Hematopoietic multipotent progenitor cell treated with erythropoietin and hydrocortisone succinate and interleukin-3 and kit ligand, for 15 days (in vitro differentiated cells): ENCODE measurements around the gene GRK7.
"Not testable (repeated sequence)": the region's sequence is repeated elsewhere in the genome, so short reads cannot be mapped to it uniquely, and the experiment has no call there.

Experiments used
- DNase-seq: peaks from one replicate; pipeline ENCODE4 v3.0.0-alpha.2; 2015; ENCODE audit warnings: low spot score

The GRK7 gene

GRCh38 chr3:141795741-141796080, 32.5 kb downstream of the GRK7 start:
- no peak for DNase-seq

- peak; percentile 12 for DNase-seq
These were observed 33.1 kb downstream of the GRK7 start for GRCh38 chr3:141796081-141796888.

GRCh38 chr3:141796889-141797781, 33.9 kb downstream of the GRK7 start:
- DNase-seq: no peak

GRCh38 chr3:141797819-141798447, 34.7 kb downstream of the GRK7 start:
- no peak for DNase-seq

GRCh38 chr3:141798448-141798845, 35.2 kb downstream of the GRK7 start:
- no peak for DNase-seq

- DNase-seq: no peak
These were observed 39.3 kb downstream of the GRK7 start for GRCh38 chr3:141802316-141803077.

- DNase-seq: not testable (repeated sequence)
These were observed 40.3 kb downstream of the GRK7 start for GRCh38 chr3:141803538-141803937.

GRCh38 chr3:141804447-141804777, 41.2 kb downstream of the GRK7 start:
- DNase-seq: no peak

GRCh38 chr3:141804778-141805639, 41.8 kb downstream of the GRK7 start:
- DNase-seq: no peak

GRCh38 chr3:141807277-141808033, 44.2 kb downstream of the GRK7 start:
- no peak for DNase-seq

GRCh38 chr3:141808586-141808985, 45.4 kb downstream of the GRK7 start:
- DNase-seq: no peak

- no peak for DNase-seq
These were observed 47.0 kb downstream of the GRK7 start for GRCh38 chr3:141810161-141810560.

GRCh38 chr3:141811348-141811747, 48.1 kb downstream of the GRK7 start:
- no peak for DNase-seq

- no peak for DNase-seq
These were observed 48.9 kb downstream of the GRK7 start for GRCh38 chr3:141812084-141812483.

GRCh38 chr3:141812586-141812985, 49.4 kb downstream of the GRK7 start:
- DNase-seq: no peak
